Measurements from ENCODE around the gene BRINP3.

BRINP3 gene

GRCh38 chr1:190277107-190277506, 200.6 kb downstream of the BRINP3 start:
- Histone ChIP-seq H3K79me2 (ENCODE audit: insufficient read depth, low read length) (no peaks in the 10 kb centered on the region), H3K4me3 (ENCODE audit: insufficient read depth, low read length, poor library complexity, severe bottlenecking) (no peak overlapping the region), H3K9me3 (ENCODE audit: insufficient read depth, low read length) (no peaks in the 10 kb centered on the region), H3F3A (ENCODE audit: insufficient read depth) (no peaks in the 10 kb centered on the region), H3K27me3 (ENCODE audit: low read length) (no peaks in the 10 kb centered on the region), H3K4me2 (ENCODE audit: low read depth, low read length, poor library complexity, severe bottlenecking) (no peak overlapping the region), H3K9me2 (replicated peaks; ENCODE audit: insufficient read depth, low read length) (no peaks in the 10 kb centered on the region), H3K9ac (ENCODE audit: low read length) (no peak overlapping the region), H3K27ac (ENCODE audit: low read depth, low read length) (no peak overlapping the region), H3K36me3 (ENCODE audit: low read length) (no peaks in the 10 kb centered on the region), H2AFZ (ENCODE audit: low read depth, low read length, severe bottlenecking) (no peak overlapping the region), H4K20me1 (ENCODE audit: low read depth, low read length) (no peaks in the 10 kb centered on the region)
- TF ChIP-seq CTCF (IDR thresholded peaks at IDR 0.05; ENCODE audit: insufficient read depth, low read length, poor library complexity, severe bottlenecking) (no peak), EZH2phosphoT487 (conservative IDR thresholded peaks at IDR 0.05; ENCODE audit: low read length) (no peak)

- Histone ChIP-seq H3K79me2 (ENCODE audit: insufficient read depth, low read length) (no peaks in the 10 kb centered on the region), H3K4me2 (ENCODE audit: low read depth, low read length, poor library complexity, severe bottlenecking) (no peak overlapping the region), H3K27me3 (ENCODE audit: low read length) (no peaks in the 10 kb centered on the region), H3K27ac (ENCODE audit: low read depth, low read length) (no peak overlapping the region), H3F3A (ENCODE audit: insufficient read depth) (no peaks in the 10 kb centered on the region), H3K9me3 (ENCODE audit: insufficient read depth, low read length) (no peaks in the 10 kb centered on the region), H2AFZ (ENCODE audit: low read depth, low read length, severe bottlenecking) (peak overlapping the region; percentile 35), H3K9me2 (replicated peaks; ENCODE audit: insufficient read depth, low read length) (no peaks in the 10 kb centered on the region), H3K4me3 (ENCODE audit: insufficient read depth, low read length, poor library complexity, severe bottlenecking) (no peak overlapping the region), H3K36me3 (ENCODE audit: low read length) (no peaks in the 10 kb centered on the region), H4K20me1 (ENCODE audit: low read depth, low read length) (no peaks in the 10 kb centered on the region), H3K9ac (ENCODE audit: low read length) (no peak overlapping the region)
- TF ChIP-seq EZH2phosphoT487 (conservative IDR thresholded peaks at IDR 0.05; ENCODE audit: low read length) (no peak), CTCF (IDR thresholded peaks at IDR 0.05; ENCODE audit: insufficient read depth, low read length, poor library complexity, severe bottlenecking) (no peak)
Measured at GRCh38 chr1:190274721-190275120, 202.9 kb downstream of the BRINP3 start.

DNA sequence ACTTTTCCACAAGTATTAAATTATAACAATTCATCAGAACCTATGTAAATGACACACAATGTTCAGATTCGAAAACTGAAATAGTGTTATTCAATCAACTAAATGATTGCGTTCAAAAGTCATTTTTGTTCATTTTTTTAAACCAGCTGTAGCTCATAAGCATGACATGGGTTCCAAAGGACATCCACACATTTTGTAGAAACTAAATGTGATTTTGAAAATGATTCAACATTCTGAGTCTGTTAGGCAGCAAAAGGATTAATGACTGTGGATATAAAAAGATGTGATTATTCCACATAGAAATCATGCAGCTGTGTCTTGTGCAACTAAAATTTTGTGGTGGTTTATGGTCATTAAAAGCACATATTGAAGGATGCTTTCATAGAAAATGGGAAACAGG, 204.5 kb downstream of the BRINP3 start:
- H3K4me2 ChIP-seq (ENCODE audit: low read depth, low read length, poor library complexity, severe bottlenecking) = no peak overlapping the region
- H3K4me3 ChIP-seq (ENCODE audit: insufficient read depth, low read length, poor library complexity, severe bottlenecking) = no peak overlapping the region
- no peaks in the 10 kb centered on the region for H3K9me2 ChIP-seq (replicated peaks; ENCODE audit: insufficient read depth, low read length)
- no peak overlapping the region for H2AFZ ChIP-seq (ENCODE audit: low read depth, low read length, severe bottlenecking)
- no peak overlapping the region for H3K27ac ChIP-seq (ENCODE audit: low read depth, low read length)
- TF ChIP-seq CTCF (IDR thresholded peaks at IDR 0.05; ENCODE audit: insufficient read depth, low read length, poor library complexity, severe bottlenecking) = no peak
- no peak for TF ChIP-seq EZH2phosphoT487 (conservative IDR thresholded peaks at IDR 0.05; ENCODE audit: low read length)
- H4K20me1 ChIP-seq (ENCODE audit: low read depth, low read length) = no peaks in the 10 kb centered on the region
- no peaks in the 10 kb centered on the region for H3K27me3 ChIP-seq (ENCODE audit: low read length)
- no peaks in the 10 kb centered on the region for H3K79me2 ChIP-seq (ENCODE audit: insufficient read depth, low read length)
- H3K9ac ChIP-seq (ENCODE audit: low read length) = no peak overlapping the region
- no peaks in the 10 kb centered on the region for H3F3A ChIP-seq (ENCODE audit: insufficient read depth)
- no peaks in the 10 kb centered on the region for H3K9me3 ChIP-seq (ENCODE audit: insufficient read depth, low read length)
- no peaks in the 10 kb centered on the region for H3K36me3 ChIP-seq (ENCODE audit: low read length)

Measured in SU-DHL-6 (cell line).